Measurements from ENCODE around the gene CYP26C1.

Gene CYP26C1, protein sequence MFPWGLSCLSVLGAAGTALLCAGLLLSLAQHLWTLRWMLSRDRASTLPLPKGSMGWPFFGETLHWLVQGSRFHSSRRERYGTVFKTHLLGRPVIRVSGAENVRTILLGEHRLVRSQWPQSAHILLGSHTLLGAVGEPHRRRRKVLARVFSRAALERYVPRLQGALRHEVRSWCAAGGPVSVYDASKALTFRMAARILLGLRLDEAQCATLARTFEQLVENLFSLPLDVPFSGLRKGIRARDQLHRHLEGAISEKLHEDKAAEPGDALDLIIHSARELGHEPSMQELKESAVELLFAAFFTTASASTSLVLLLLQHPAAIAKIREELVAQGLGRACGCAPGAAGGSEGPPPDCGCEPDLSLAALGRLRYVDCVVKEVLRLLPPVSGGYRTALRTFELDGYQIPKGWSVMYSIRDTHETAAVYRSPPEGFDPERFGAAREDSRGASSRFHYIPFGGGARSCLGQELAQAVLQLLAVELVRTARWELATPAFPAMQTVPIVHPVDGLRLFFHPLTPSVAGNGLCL

DNA sequence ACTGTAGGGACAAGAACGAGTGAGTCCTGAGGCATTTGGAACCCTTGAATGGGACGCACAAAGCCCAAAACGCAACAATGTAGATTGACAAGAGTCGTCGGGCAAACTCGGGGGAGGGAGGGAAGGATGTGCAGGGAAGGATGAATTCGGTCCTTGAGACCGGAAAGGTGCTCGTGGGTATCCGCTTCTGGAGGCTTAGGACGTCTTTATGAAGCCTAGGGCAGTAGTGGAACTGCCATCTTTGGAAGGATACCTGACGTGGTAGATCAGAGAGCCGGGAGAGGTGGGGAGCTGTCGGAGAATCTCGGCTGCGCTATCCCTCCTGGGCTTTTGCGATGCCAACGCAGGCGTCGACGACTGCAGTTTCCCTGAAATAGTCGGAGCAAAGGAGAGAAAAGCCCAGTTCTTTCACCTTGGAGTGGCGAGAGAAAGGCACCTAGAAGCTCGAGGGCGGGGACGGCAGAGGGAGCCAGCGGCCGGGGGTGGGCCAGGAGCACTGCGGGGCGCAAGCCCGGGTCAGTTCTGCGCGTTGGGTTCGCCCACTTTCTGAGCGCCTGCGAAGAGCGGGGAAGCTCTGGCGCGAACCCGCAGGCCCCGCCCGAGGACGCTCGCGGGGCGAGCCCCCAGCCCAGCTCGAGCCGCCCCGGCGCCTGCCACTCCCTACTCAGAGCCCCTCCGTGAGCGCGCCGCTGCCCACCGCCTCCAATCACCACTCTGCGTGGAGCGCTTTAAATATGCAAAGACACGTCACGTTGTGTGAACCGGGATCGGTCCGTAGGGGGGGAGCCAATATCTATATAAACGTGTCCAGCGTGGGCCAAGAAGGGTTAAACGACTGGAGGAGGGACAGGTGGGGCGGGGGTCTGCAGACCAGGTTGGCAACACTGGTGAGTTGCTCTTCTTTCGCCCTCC lies at the start of gene CYP26C1:
Gene CYP26C1, plus strand, starts transcription at position 824 of the 912 bp plus-strand sequence. CDS start 466 bp downstream, outside the sequence.
- H3K27ac ChIP-seq = no peak within 1 kb of the TSS
- no peak for TF ChIP-seq Cebpa-rat (IDR thresholded peaks at IDR 0.05)
- no peaks in the 10 kb centered on the region for H3K4me1 ChIP-seq
- H3K27me3 ChIP-seq = peaks cover 8% of the 10 kb centered on the region
- H3K9me3 ChIP-seq = peaks cover 45% of the 10 kb centered on the region
- no peak within 1 kb of the TSS for H3K4me2 ChIP-seq
- H3K36me3 ChIP-seq = peaks cover 43% of the 10 kb centered on the region
- H3K9ac ChIP-seq = no peak within 1 kb of the TSS
- H4K20me1 ChIP-seq = peaks cover under 1% of the 10 kb centered on the region; the same call in 1 of the 2 replicates
- no peak within 1 kb of the TSS for H3K4me3 ChIP-seq

DNA sequence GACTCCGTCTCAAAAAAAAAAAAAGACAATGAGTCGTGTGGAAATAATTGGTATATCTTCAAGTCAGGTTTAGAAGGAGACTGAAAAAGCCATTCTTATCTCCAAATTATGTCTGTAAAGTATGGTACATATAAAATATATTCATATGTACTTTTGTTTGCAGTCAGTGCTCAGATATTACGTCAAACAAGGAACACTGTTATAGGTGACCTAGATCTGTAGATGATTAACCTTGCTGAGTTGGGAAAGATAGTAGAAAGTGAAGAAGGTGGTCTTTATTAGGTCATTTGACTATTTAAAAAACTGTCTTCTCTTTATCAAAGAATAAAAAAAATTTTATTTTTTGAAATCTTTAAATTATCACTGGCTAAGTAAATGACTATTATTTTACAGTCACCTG lies 44.9 kb upstream of the CYP26C1 start:
- no peak overlapping the region for H3K9ac ChIP-seq
- H4K20me1 ChIP-seq = no peaks in the 10 kb centered on the region
- no peak overlapping the region for H3K4me3 ChIP-seq
- H3K4me1 ChIP-seq = no peaks in the 10 kb centered on the region
- H3K9me3 ChIP-seq = no peaks in the 10 kb centered on the region
- no peaks in the 10 kb centered on the region for H3K36me3 ChIP-seq
- no peaks in the 10 kb centered on the region for H3K27me3 ChIP-seq
- H3K4me2 ChIP-seq = no peak overlapping the region
- no peak overlapping the region for H3K27ac ChIP-seq
- TF ChIP-seq Cebpa-rat (IDR thresholded peaks at IDR 0.05) = no peak

DNA sequence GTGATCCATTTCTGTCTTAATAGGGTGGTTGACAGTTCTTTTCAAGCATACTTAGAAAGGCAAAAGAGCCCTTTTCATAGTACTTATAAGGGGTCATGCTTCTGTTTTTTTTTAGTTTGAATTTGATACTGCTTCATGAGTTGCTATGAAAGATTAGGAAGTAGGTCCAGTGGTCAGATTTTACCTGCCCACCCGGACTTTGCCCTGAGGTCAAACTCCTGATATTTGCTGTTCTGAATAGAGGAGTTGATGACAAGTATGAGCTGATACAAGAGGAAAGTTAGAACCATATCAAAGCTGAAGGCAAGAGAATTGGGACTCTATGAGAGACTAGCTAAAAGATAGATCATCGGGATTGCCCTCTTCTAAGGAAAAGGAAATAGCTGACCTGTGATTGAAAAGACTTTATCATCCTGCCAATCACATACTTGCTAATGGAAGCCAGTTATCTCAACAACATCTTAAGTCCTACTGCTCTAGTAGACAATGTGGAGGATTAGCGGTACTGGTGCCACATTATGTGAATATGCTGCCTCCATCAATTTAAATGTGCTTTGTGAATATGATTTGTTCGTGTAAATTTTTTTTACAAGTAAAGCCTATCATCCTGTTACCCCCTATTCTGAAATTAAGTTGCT lies 37.5 kb upstream of the CYP26C1 start:
- no peaks in the 10 kb centered on the region for H3K27me3 ChIP-seq
- no peak for TF ChIP-seq Cebpa-rat (IDR thresholded peaks at IDR 0.05)
- no peak overlapping the region for H3K9ac ChIP-seq
- no peaks in the 10 kb centered on the region for H3K4me1 ChIP-seq
- H3K4me3 ChIP-seq = no peak overlapping the region
- H3K36me3 ChIP-seq = peaks cover 19% of the 10 kb centered on the region
- H3K4me2 ChIP-seq = no peak overlapping the region
- peaks cover 16% of the 10 kb centered on the region for H3K9me3 ChIP-seq
- H4K20me1 ChIP-seq = no peaks in the 10 kb centered on the region
- H3K27ac ChIP-seq = no peak overlapping the region

DNA sequence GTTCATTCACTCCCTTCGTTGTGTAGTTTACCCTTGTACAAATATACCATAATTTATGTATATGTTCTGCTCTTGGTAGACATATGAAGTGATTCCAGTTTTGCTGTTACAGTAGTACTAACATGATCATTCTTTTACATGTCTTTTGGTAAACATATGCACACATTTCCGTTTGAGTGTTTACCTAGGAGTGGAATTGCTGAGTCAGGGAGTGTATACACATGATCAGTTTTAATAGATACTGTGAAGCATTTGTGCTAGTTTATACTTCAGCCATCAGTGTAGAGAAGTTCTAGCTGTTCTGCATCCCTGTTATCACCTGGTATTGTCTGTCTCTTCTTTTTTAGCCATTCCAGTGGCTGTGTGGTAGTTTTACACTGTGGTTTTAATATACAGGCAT lies 34.5 kb upstream of the CYP26C1 start:
- Histone ChIP-seq H3K27ac (no peak overlapping the region), H3K4me3 (no peak overlapping the region), H3K9me3 (peaks cover 19% of the 10 kb centered on the region), H4K20me1 (no peaks in the 10 kb centered on the region), H3K36me3 (peaks cover 22% of the 10 kb centered on the region), H3K27me3 (no peaks in the 10 kb centered on the region), H3K9ac (no peak overlapping the region), H3K4me1 (no peaks in the 10 kb centered on the region), H3K4me2 (no peak overlapping the region)
- no peak for TF ChIP-seq Cebpa-rat (IDR thresholded peaks at IDR 0.05)

DNA sequence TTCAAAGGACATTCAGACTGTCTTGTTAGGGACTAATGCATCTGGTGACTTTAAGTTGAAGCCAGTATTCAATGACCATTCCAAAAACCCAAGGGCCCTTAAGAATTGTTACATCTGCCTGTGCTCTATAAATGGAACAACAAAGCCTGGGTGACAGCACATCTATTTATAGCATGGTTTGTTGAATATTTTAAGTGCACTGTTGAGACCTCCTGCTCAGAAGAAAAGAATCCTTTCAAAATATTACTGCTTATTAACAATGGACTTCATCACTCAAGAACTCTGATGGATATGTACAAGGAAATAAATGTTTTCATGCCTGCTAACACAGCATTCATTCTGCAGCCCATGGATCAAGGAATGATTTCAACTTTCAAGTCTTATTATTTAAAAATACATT lies 33.1 kb upstream of the CYP26C1 start:
- Histone ChIP-seq H3K27me3 (no peaks in the 10 kb centered on the region), H3K9me3 (peaks cover 19% of the 10 kb centered on the region), H3K9ac (no peak overlapping the region), H3K4me1 (peaks cover 5% of the 10 kb centered on the region; the same call in 1 of the 2 replicates), H3K36me3 (peaks cover 22% of the 10 kb centered on the region), H4K20me1 (no peaks in the 10 kb centered on the region), H3K27ac (no peak overlapping the region), H3K4me3 (no peak overlapping the region), H3K4me2 (no peak overlapping the region)
- TF ChIP-seq Cebpa-rat (IDR thresholded peaks at IDR 0.05) = no peak

DNA sequence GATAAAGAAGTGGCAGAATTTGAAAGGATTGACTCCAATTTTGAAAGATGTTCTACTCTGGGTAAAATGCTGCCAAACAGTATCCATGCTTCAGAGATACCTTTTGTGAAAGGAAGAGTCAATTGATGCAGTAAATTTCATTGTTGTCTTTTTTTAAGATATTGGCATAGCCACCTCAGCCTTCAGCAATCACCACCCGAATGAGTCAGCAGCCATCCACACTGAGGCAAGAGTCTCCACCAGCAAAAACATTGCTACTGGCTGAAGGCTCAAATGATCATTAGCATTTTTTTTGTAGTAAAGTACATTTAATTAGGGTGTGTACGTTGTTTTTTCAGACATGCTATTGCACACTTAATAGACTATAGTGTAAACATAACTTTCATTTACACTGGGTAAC lies 31.7 kb upstream of the CYP26C1 start:
- H3K9ac ChIP-seq = no peak overlapping the region
- no peaks in the 10 kb centered on the region for H3K27me3 ChIP-seq
- no peak overlapping the region for H3K27ac ChIP-seq
- H3K9me3 ChIP-seq = peaks cover 19% of the 10 kb centered on the region
- no peak overlapping the region for H3K4me2 ChIP-seq
- H3K36me3 ChIP-seq = peaks cover 22% of the 10 kb centered on the region
- H4K20me1 ChIP-seq = no peaks in the 10 kb centered on the region
- H3K4me3 ChIP-seq = no peak overlapping the region
- TF ChIP-seq Cebpa-rat (IDR thresholded peaks at IDR 0.05) = no peak
- peaks cover 6% of the 10 kb centered on the region; the same call in 1 of the 2 replicates for H3K4me1 ChIP-seq

DNA sequence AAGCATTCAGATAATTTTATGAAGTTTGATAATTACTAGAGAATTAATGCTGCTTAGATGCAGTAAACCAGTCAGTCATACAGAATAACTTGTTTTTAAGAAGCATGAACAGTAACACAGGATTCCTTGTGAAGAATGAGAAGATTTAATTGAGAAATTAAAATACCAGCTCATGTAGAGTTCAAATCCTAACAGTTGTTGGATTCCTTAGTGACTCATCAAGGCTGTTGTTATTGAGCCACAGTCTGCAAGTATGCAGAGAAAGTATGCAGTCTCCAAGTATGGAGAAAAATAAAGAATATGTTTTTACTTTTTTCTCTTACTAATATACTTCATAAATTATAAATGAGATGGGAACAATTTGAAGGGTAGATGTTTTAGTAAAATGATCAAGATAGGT lies 30.2 kb upstream of the CYP26C1 start:
- Histone ChIP-seq H3K4me2 (no peak overlapping the region), H3K4me1 (peaks cover 6% of the 10 kb centered on the region; the same call in 1 of the 2 replicates), H3K36me3 (peaks cover 22% of the 10 kb centered on the region), H3K27ac (no peak overlapping the region), H4K20me1 (no peaks in the 10 kb centered on the region), H3K9ac (no peak overlapping the region), H3K27me3 (no peaks in the 10 kb centered on the region), H3K4me3 (no peak overlapping the region), H3K9me3 (peaks cover 19% of the 10 kb centered on the region)
- no peak for TF ChIP-seq Cebpa-rat (IDR thresholded peaks at IDR 0.05)

DNA sequence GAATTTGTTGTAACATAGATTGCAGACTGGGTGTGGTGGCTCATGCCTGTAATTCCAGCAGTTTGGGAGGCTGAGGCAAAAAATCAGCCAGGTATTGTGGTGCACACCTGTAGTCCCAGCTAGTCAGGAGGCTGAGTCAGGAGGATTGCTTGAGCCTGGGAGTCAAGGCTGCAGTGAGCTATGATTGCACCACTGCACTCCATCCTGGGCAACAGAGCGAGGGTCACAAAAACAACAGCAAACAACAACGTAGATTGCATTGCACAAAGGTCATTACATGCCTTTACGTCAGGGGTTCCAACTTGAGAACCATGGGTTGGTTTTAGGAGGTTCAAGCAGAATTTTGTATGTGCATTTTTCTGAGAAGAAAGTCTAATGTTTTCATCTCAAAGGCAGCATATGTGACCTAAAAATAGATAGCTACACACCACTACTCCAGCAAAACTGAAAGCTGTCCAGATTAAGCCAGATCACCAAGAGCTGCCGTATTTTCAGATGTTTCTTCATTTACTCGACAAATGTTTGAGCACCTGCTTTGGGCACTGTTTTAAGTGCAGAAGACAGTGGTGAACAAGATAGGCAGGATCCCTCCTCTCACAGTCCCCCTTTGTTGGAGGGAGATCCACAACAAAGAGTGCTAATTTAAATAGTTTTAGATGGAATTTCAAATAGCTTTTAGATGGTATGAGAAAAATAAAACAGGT lies 28.3 kb upstream of the CYP26C1 start:
- peaks cover 13% of the 10 kb centered on the region for H3K9me3 ChIP-seq

DNA sequence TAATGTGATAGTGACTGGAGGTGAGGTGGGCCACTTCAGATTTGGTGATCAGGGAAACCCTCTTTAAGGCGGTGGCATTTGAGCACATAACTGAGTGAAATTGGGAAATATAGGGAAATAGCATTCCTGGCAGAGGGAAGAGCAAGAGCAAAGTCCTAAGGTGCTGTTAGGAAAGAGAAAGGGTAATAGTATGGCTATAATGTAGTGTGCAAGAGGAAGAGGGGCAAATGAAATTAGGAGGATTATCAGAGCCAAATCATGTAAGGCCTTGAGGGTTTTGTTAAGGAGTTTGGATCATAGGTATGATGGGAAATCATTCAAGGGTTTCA lies 27.8 kb upstream of the CYP26C1 start:
- peaks cover 6% of the 10 kb centered on the region; the same call in 1 of the 2 replicates for H3K4me1 ChIP-seq
- no peaks in the 10 kb centered on the region for H4K20me1 ChIP-seq
- no peak for TF ChIP-seq Cebpa-rat (IDR thresholded peaks at IDR 0.05)
- peaks cover 7% of the 10 kb centered on the region for H3K36me3 ChIP-seq
- H3K27me3 ChIP-seq = no peaks in the 10 kb centered on the region
- peaks cover 8% of the 10 kb centered on the region for H3K9me3 ChIP-seq
- H3K4me2 ChIP-seq = no peak overlapping the region
- no peak overlapping the region for H3K27ac ChIP-seq
- no peak overlapping the region for H3K9ac ChIP-seq
- H3K4me3 ChIP-seq = no peak overlapping the region

More for the DNA sequence above, 28.3 kb upstream of the CYP26C1 start:
- H3K4me1 ChIP-seq = peaks cover 6% of the 10 kb centered on the region; the same call in 1 of the 2 replicates
- no peak for TF ChIP-seq Cebpa-rat (IDR thresholded peaks at IDR 0.05)
- H3K36me3 ChIP-seq = peaks cover 12% of the 10 kb centered on the region
- no peak overlapping the region for H3K9ac ChIP-seq
- H3K4me2 ChIP-seq = no peak overlapping the region
- H3K4me3 ChIP-seq = no peak overlapping the region
- H3K27me3 ChIP-seq = no peaks in the 10 kb centered on the region
- H4K20me1 ChIP-seq = no peaks in the 10 kb centered on the region
- no peak overlapping the region for H3K27ac ChIP-seq

All from BLaER1 (cell line).